ENCODE results near the gene MLX. TPM values are rescaled to one million over a fixed set of nuclear protein-coding genes. Genes with fewer than 3 reads are reported as not detected.

Gene MLX
- total RNA-seq, 4 donors from 2014 or later, result 59.3 to 78.0 (median 68.8) TPM

- TF ChIP-seq, protein P1, sequence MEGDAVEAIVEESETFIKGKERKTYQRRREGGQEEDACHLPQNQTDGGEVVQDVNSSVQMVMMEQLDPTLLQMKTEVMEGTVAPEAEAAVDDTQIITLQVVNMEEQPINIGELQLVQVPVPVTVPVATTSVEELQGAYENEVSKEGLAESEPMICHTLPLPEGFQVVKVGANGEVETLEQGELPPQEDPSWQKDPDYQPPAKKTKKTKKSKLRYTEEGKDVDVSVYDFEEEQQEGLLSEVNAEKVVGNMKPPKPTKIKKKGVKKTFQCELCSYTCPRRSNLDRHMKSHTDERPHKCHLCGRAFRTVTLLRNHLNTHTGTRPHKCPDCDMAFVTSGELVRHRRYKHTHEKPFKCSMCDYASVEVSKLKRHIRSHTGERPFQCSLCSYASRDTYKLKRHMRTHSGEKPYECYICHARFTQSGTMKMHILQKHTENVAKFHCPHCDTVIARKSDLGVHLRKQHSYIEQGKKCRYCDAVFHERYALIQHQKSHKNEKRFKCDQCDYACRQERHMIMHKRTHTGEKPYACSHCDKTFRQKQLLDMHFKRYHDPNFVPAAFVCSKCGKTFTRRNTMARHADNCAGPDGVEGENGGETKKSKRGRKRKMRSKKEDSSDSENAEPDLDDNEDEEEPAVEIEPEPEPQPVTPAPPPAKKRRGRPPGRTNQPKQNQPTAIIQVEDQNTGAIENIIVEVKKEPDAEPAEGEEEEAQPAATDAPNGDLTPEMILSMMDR (IDR thresholded peaks at IDR 0.05; ENCODE audit: low read depth), result no peak
Measured at GRCh38 chr17:42596386-42596785, 29.5 kb downstream of the MLX start.

DNA sequence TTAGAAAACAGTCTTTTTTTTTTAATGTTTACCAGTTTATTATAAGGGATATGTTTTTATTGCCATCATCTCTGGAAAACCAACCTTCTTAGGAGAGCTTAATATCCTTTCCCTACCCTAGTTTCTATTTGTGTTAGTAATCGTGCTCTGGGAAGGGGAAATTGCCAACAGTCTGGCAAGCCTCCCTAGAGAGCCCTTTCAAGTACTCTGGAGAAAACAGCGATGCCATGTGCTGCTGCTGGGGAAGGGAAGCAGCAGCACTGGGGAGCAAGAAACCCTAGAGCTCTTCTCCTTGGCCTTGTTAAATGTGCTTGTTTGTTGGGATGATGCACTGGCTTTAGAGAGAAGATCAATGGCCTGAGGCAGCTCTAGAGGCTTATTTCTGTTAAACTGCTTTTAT is 32.0 kb downstream of the MLX start:
- TF ChIP-seq, protein P1 (IDR thresholded peaks at IDR 0.05; ENCODE audit: low read depth), result no peak

GRCh38 chr17:42603318-42603717 is 36.4 kb downstream of the MLX start:
- TF ChIP-seq, protein P1 (IDR thresholded peaks at IDR 0.05; ENCODE audit: low read depth), result no peak

GRCh38 chr17:42607769-42608168 is 40.9 kb downstream of the MLX start:
- TF ChIP-seq, protein P1 (IDR thresholded peaks at IDR 0.05; ENCODE audit: low read depth), result no peak

GRCh38 chr17:42608305-42609181 is 41.6 kb downstream of the MLX start:
- TF ChIP-seq, protein P1 (IDR thresholded peaks at IDR 0.05; ENCODE audit: low read depth), result no peak

- TF ChIP-seq, protein P1 (IDR thresholded peaks at IDR 0.05; ENCODE audit: low read depth), result no peak
Measured at GRCh38 chr17:42609182-42609813, 42.4 kb downstream of the MLX start, which contains the start of the genes RETREG3 and TUBG1. Gene RETREG3 (minus strand): TSS chr17:42609374. CDS start chr17:42609324, 50 bp downstream. Gene TUBG1 (plus strand): TSS chr17:42609683. CDS start chr17:42609738, 55 bp downstream.

GRCh38 chr17:42612013-42612412 is 45.1 kb downstream of the MLX start:
- TF ChIP-seq, protein P1 (IDR thresholded peaks at IDR 0.05; ENCODE audit: low read depth), result no peak
